GM12891 (cell line): ENCODE results near the gene BFSP1.

ENCODE experiments used
- POLR2A ChIP-seq: IDR thresholded peaks from 2 replicates; pipeline ENCODE4 v1.6.1; 2011; ENCODE audit warnings: low read depth, low read length, control low read depth
- POLR2AphosphoS5 ChIP-seq: IDR thresholded peaks from 2 replicates; pipeline ENCODE4 v1.6.1; 2011; ENCODE audit warnings: low read depth, low read length, control low read depth

DNA sequence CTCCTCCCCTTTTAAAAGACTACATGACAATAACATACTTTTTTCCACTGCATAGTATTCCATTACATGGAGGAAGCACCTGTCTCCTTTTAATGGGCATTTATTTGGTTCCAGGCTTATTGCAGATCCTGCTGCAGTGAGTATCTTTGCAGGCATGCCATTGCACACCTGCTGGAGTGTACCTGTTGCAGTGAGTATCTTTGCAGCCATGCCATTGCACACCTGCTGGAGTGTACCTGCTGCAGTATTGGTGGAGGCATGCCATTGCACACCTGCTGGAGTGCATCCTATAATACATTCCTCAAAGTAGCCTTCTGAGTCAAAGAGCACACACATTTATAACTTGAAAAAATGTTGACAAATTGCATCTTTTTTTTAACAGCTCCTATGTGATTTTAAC lies 1.6 kb downstream of the BFSP1 start:
- TF ChIP-seq POLR2A (no peak), POLR2AphosphoS5 (no peak)
